ENCODE data around the gene CCRL2.

The CCRL2 gene

GRCh38 chr3:46406788-46407611 is at the start of gene CCRL2, which contains the start of gene CCR5AS:
TSS of gene CCRL2 (plus strand) at chr3:46407259. CDS start at chr3:46408080, 821 bp downstream.
TSS of gene CCR5AS (minus strand) at chr3:46407066.
- H3K36me3 Mint-ChIP-seq (ENCODE audit: low read depth): no peaks in the 10 kb centered on the region
- H3K4me3 Mint-ChIP-seq: peak within 1 kb of the TSS; percentile 82
- H3K4me1 Mint-ChIP-seq (ENCODE audit: low read depth): peaks cover 37% of the 10 kb centered on the region
- peak within 1 kb of the TSS; percentile 85 for H3K27ac Mint-ChIP-seq
- no peaks in the 10 kb centered on the region for H3K9me3 Mint-ChIP-seq
- peaks cover 4% of the 10 kb centered on the region for H3K27me3 Mint-ChIP-seq

- Mint-ChIP-seq H3K27me3 (peaks cover 24% of the 10 kb centered on the region), H3K9me3 (no peaks in the 10 kb centered on the region), H3K4me3 (no peak overlapping the region), H3K4me1 (ENCODE audit: low read depth) (peaks cover 58% of the 10 kb centered on the region), H3K27ac (no peak overlapping the region), H3K36me3 (ENCODE audit: low read depth) (no peaks in the 10 kb centered on the region)
Measured at GRCh38 chr3:46358466-46358865, 48.6 kb upstream of the CCRL2 start.

- H3K27me3 Mint-ChIP-seq: peaks cover 28% of the 10 kb centered on the region
- no peaks in the 10 kb centered on the region for H3K36me3 Mint-ChIP-seq (ENCODE audit: low read depth)
- no peaks in the 10 kb centered on the region for H3K9me3 Mint-ChIP-seq
- H3K4me1 Mint-ChIP-seq (ENCODE audit: low read depth): peaks cover 43% of the 10 kb centered on the region
- peak overlapping the region; percentile 47 for H3K27ac Mint-ChIP-seq
- H3K4me3 Mint-ChIP-seq: no peak overlapping the region
Measured at GRCh38 chr3:46359733-46360493, 47.1 kb upstream of the CCRL2 start.

- no peak overlapping the region for H3K4me3 Mint-ChIP-seq
- H3K27ac Mint-ChIP-seq: no peak overlapping the region
- no peaks in the 10 kb centered on the region for H3K9me3 Mint-ChIP-seq
- H3K27me3 Mint-ChIP-seq: peaks cover 20% of the 10 kb centered on the region
- no peaks in the 10 kb centered on the region for H3K36me3 Mint-ChIP-seq (ENCODE audit: low read depth)
- peaks cover 36% of the 10 kb centered on the region for H3K4me1 Mint-ChIP-seq (ENCODE audit: low read depth)
Measured at GRCh38 chr3:46360907-46361306, 46.2 kb upstream of the CCRL2 start.

GRCh38 chr3:46361408-46362283 is 45.4 kb upstream of the CCRL2 start:
- Mint-ChIP-seq H3K27ac (no peak overlapping the region), H3K36me3 (ENCODE audit: low read depth) (no peaks in the 10 kb centered on the region), H3K4me3 (no peak overlapping the region), H3K9me3 (no peaks in the 10 kb centered on the region), H3K4me1 (ENCODE audit: low read depth) (peaks cover 34% of the 10 kb centered on the region), H3K27me3 (peaks cover 19% of the 10 kb centered on the region)

GRCh38 chr3:46365041-46365440 is 42.0 kb upstream of the CCRL2 start:
- Mint-ChIP-seq H3K4me3 (no peak overlapping the region), H3K36me3 (ENCODE audit: low read depth) (no peaks in the 10 kb centered on the region), H3K9me3 (no peaks in the 10 kb centered on the region), H3K4me1 (ENCODE audit: low read depth) (peaks cover 41% of the 10 kb centered on the region), H3K27me3 (peaks cover 14% of the 10 kb centered on the region), H3K27ac (no peak overlapping the region)

GRCh38 chr3:46365737-46366524 is 41.1 kb upstream of the CCRL2 start:
- no peaks in the 10 kb centered on the region for H3K9me3 Mint-ChIP-seq
- no peak overlapping the region for H3K4me3 Mint-ChIP-seq
- no peak overlapping the region for H3K27ac Mint-ChIP-seq

GRCh38 chr3:46367811-46368210 is 39.2 kb upstream of the CCRL2 start:
- peaks cover 35% of the 10 kb centered on the region for H3K4me1 Mint-ChIP-seq (ENCODE audit: low read depth)
- H3K36me3 Mint-ChIP-seq (ENCODE audit: low read depth): no peaks in the 10 kb centered on the region
- no peak overlapping the region for H3K27ac Mint-ChIP-seq
- no peaks in the 10 kb centered on the region for H3K9me3 Mint-ChIP-seq
- H3K4me3 Mint-ChIP-seq: no peak overlapping the region
- peaks cover 24% of the 10 kb centered on the region for H3K27me3 Mint-ChIP-seq

More at GRCh38 chr3:46365737-46366524, 41.1 kb upstream of the CCRL2 start:
- Mint-ChIP-seq H3K36me3 (ENCODE audit: low read depth) (no peaks in the 10 kb centered on the region), H3K27me3 (peaks cover 14% of the 10 kb centered on the region), H3K4me1 (ENCODE audit: low read depth) (peaks cover 42% of the 10 kb centered on the region)

- peaks cover 35% of the 10 kb centered on the region for H3K4me1 Mint-ChIP-seq (ENCODE audit: low read depth)
- H3K27ac Mint-ChIP-seq: no peak overlapping the region
- peaks cover 30% of the 10 kb centered on the region for H3K27me3 Mint-ChIP-seq
- no peak overlapping the region for H3K4me3 Mint-ChIP-seq
- H3K9me3 Mint-ChIP-seq: no peaks in the 10 kb centered on the region
- no peaks in the 10 kb centered on the region for H3K36me3 Mint-ChIP-seq (ENCODE audit: low read depth)
Measured at GRCh38 chr3:46368569-46368968, 38.5 kb upstream of the CCRL2 start.

GRCh38 chr3:46369151-46369550 is 37.9 kb upstream of the CCRL2 start:
- Mint-ChIP-seq H3K36me3 (ENCODE audit: low read depth) (no peaks in the 10 kb centered on the region), H3K9me3 (no peaks in the 10 kb centered on the region), H3K27ac (peak overlapping the region; percentile 88), H3K4me3 (no peak overlapping the region), H3K4me1 (ENCODE audit: low read depth) (peaks cover 35% of the 10 kb centered on the region), H3K27me3 (peaks cover 30% of the 10 kb centered on the region)

- peak overlapping the region; percentile 88 for H3K27ac Mint-ChIP-seq
- H3K4me3 Mint-ChIP-seq: peak overlapping the region; percentile 44
- H3K27me3 Mint-ChIP-seq: peaks cover 35% of the 10 kb centered on the region
- peaks cover 39% of the 10 kb centered on the region for H3K4me1 Mint-ChIP-seq (ENCODE audit: low read depth)
- no peaks in the 10 kb centered on the region for H3K36me3 Mint-ChIP-seq (ENCODE audit: low read depth)
- no peaks in the 10 kb centered on the region for H3K9me3 Mint-ChIP-seq
Measured at GRCh38 chr3:46369675-46370132, 37.4 kb upstream of the CCRL2 start.

GRCh38 chr3:46370839-46371518 is 36.1 kb upstream of the CCRL2 start, which contains the start of gene CCR5:
TSS of gene CCR5 (plus strand) at chr3:46370946. CDS start at chr3:46372903, 1,957 bp downstream.
- peak within 1 kb of the TSS; percentile 57 for H3K4me3 Mint-ChIP-seq
- peaks cover 52% of the 10 kb centered on the region for H3K4me1 Mint-ChIP-seq (ENCODE audit: low read depth)
- no peaks in the 10 kb centered on the region for H3K9me3 Mint-ChIP-seq
- peak within 1 kb of the TSS; percentile 88 for H3K27ac Mint-ChIP-seq
- H3K27me3 Mint-ChIP-seq: peaks cover 37% of the 10 kb centered on the region
- no peaks in the 10 kb centered on the region for H3K36me3 Mint-ChIP-seq (ENCODE audit: low read depth)

- Mint-ChIP-seq H3K36me3 (ENCODE audit: low read depth) (no peaks in the 10 kb centered on the region), H3K27ac (no peak overlapping the region), H3K4me3 (no peak overlapping the region), H3K9me3 (no peaks in the 10 kb centered on the region), H3K27me3 (peaks cover 32% of the 10 kb centered on the region), H3K4me1 (ENCODE audit: low read depth) (peaks cover 52% of the 10 kb centered on the region)
Measured at GRCh38 chr3:46371519-46372340, 35.3 kb upstream of the CCRL2 start.
